LNCAP (cell line): ENCODE measurements around the gene AMBRA1.
A peak's percentile ranks its signal among the peaks of the same experiment; 100 is the strongest.

ENCODE experiments used
- CTCF ChIP-seq: fragments of 450-650 bp; IDR thresholded peaks from 2 replicates; pipeline ENCODE4 v1.5.1; 2017; ENCODE audit warnings: mild to moderate bottlenecking

The AMBRA1 gene

GRCh38 chr11:46352063-46352841, 241.6 kb downstream of the AMBRA1 start:
- TF ChIP-seq CTCF, result peak; percentile 64

GRCh38 chr11:46351606-46352005, 242.2 kb downstream of the AMBRA1 start:
- TF ChIP-seq CTCF, result no peak

- TF ChIP-seq CTCF, result no peak
These were observed 242.7 kb downstream of the AMBRA1 start for GRCh38 chr11:46351148-46351547.

GRCh38 chr11:46350695-46351094, 243.1 kb downstream of the AMBRA1 start:
- TF ChIP-seq CTCF, result no peak

GRCh38 chr11:46348566-46349401, 245.0 kb downstream of the AMBRA1 start:
- no peak for TF ChIP-seq CTCF

GRCh38 chr11:46347637-46348311, 246.0 kb downstream of the AMBRA1 start:
- TF ChIP-seq CTCF, result no peak

- TF ChIP-seq CTCF, result peak; percentile 98
These were observed 246.8 kb downstream of the AMBRA1 start, which contains the start of gene DGKZ for GRCh38 chr11:46346886-46347636. Gene DGKZ, plus strand, starts transcription at chr11:46347463. Its CDS starts 197 bp downstream, at chr11:46347660.
